ENCODE measurements around the gene KLHL24. TPM values are rescaled to one million over a fixed set of nuclear protein-coding genes. Genes with fewer than 3 reads are reported as not detected.
"Not testable (repeated sequence)": the region's sequence is repeated elsewhere in the genome, so short reads cannot be mapped to it uniquely, and the experiment has no call there.

The KLHL24 gene
- total RNA-seq, 1 donor from 2014 or later = 97.2 TPM

DNA sequence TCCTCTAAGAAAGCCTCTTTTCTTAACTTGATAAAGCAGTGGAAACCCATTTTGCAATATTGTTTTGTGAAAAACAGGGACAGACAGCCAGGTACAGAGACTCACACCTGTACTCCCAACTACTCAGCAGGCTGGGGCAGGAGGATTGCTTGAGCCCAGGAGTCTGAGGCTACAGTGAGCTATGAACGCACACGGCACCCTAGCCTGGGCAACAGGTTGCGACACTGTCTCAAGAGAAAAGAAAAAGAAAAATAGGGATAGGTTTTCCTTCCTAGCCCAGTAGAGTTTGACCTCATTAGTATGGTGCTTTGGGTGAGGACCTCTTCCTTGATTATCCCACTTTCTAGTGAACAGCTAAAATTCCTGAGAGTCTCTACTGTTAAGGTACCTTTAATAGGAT is 44.6 kb downstream of the KLHL24 start:
- Histone ChIP-seq H3K4me2 (no peak overlapping the region), H3K27me3 (no peaks in the 10 kb centered on the region), H3K36me3 (peaks cover 4% of the 10 kb centered on the region), H3F3A (ENCODE audit: low read depth) (no peaks in the 10 kb centered on the region), H3K27ac (no peak overlapping the region), H3K9ac (no peak overlapping the region), H3K9me3 (ENCODE audit: low read depth) (no peaks in the 10 kb centered on the region), H4K20me1 (ENCODE audit: low read depth) (no peaks in the 10 kb centered on the region), H3K79me2 (ENCODE audit: low read depth) (no peaks in the 10 kb centered on the region), H3K4me1 (peaks cover 3% of the 10 kb centered on the region), H3K4me3 (no peak overlapping the region), H2AFZ (replicated peaks) (no peak overlapping the region)
- no peaks in the 10 kb centered on the region for H3K27me3 Mint-ChIP-seq (ENCODE audit: insufficient read depth, low read depth)
- no peak overlapping the region for H3K4me3 Mint-ChIP-seq
- no peaks in the 10 kb centered on the region for H3K4me1 Mint-ChIP-seq
- DNase-seq (ENCODE audit: low spot score) = no peak
- TF ChIP-seq EZH2phosphoT487 (IDR thresholded peaks at IDR 0.05) (no peak), EZH2 (IDR thresholded peaks at IDR 0.05) (no peak)
- TF ChIP-seq, protein P1, sequence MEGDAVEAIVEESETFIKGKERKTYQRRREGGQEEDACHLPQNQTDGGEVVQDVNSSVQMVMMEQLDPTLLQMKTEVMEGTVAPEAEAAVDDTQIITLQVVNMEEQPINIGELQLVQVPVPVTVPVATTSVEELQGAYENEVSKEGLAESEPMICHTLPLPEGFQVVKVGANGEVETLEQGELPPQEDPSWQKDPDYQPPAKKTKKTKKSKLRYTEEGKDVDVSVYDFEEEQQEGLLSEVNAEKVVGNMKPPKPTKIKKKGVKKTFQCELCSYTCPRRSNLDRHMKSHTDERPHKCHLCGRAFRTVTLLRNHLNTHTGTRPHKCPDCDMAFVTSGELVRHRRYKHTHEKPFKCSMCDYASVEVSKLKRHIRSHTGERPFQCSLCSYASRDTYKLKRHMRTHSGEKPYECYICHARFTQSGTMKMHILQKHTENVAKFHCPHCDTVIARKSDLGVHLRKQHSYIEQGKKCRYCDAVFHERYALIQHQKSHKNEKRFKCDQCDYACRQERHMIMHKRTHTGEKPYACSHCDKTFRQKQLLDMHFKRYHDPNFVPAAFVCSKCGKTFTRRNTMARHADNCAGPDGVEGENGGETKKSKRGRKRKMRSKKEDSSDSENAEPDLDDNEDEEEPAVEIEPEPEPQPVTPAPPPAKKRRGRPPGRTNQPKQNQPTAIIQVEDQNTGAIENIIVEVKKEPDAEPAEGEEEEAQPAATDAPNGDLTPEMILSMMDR (IDR thresholded peaks at IDR 0.05) = no peak
- no peaks in the 10 kb centered on the region for H3K9me3 Mint-ChIP-seq
- H3K27ac Mint-ChIP-seq = no peak overlapping the region
- H3K36me3 Mint-ChIP-seq = peaks cover 6% of the 10 kb centered on the region

DNA sequence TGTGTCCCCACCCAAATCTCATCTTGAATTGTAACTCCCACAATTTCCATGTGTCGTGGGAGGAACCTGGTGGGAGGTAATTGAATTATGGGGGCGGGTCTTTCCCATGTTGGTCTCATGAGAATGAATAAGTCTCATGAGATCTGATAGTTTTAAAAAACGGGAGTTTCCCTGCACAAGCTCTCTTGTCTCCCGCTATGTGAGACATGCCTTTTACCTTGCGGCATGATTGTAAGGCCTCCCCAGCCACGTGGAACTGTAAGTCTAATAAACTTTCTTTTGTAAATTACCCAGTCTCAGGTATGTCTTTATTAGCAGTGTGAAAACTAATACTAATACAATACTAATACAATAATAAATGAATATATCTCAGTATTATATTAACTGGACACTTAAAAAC is 52.3 kb downstream of the KLHL24 start:
- no peaks in the 10 kb centered on the region for H3K9me3 Mint-ChIP-seq
- Histone ChIP-seq H3K27me3 (no peaks in the 10 kb centered on the region), H3K9me3 (ENCODE audit: low read depth) (no peaks in the 10 kb centered on the region), H2AFZ (replicated peaks) (no peak overlapping the region), H3F3A (ENCODE audit: low read depth) (no peaks in the 10 kb centered on the region), H3K4me1 (peaks cover 3% of the 10 kb centered on the region), H3K4me2 (no peak overlapping the region), H4K20me1 (ENCODE audit: low read depth) (no peaks in the 10 kb centered on the region), H3K79me2 (ENCODE audit: low read depth) (no peaks in the 10 kb centered on the region), H3K4me3 (no peak overlapping the region), H3K9ac (no peak overlapping the region), H3K27ac (no peak overlapping the region), H3K36me3 (no peaks in the 10 kb centered on the region)
- H3K36me3 Mint-ChIP-seq = no peaks in the 10 kb centered on the region
- H3K27me3 Mint-ChIP-seq (ENCODE audit: insufficient read depth, low read depth) = peaks cover 2% of the 10 kb centered on the region
- H3K4me1 Mint-ChIP-seq = no peaks in the 10 kb centered on the region
- no peak overlapping the region for H3K27ac Mint-ChIP-seq
- no peak overlapping the region for H3K4me3 Mint-ChIP-seq
- TF ChIP-seq EZH2phosphoT487 (IDR thresholded peaks at IDR 0.05) (no peak), EZH2 (IDR thresholded peaks at IDR 0.05) (no peak)
- TF ChIP-seq, protein P1 (IDR thresholded peaks at IDR 0.05) = no peak
- DNase-seq (ENCODE audit: low spot score) = no peak

DNA sequence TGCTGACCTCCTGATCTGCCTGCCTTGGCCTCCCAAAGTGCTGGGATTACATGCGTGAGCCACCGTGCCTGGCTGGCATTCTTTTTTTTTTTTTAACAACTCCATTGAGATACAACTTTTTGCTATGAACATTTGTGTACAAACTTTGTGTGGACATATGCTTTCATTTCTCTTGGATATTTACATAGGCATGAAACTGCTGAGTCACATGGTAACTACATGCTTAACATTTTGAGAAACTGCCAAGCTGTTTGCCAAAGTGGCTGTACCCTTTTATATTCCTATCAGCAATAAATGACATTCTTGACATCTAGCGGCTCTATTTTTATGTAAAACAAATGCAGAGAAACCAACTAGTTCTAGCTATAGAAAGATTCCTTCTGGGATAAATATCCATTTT is 53.5 kb downstream of the KLHL24 start:
- Mint-ChIP-seq H3K4me3 (no peak overlapping the region), H3K9me3 (no peaks in the 10 kb centered on the region), H3K36me3 (no peaks in the 10 kb centered on the region), H3K27ac (no peak overlapping the region), H3K27me3 (ENCODE audit: insufficient read depth, low read depth) (peaks cover 2% of the 10 kb centered on the region), H3K4me1 (no peaks in the 10 kb centered on the region)
- no peaks in the 10 kb centered on the region for H3K27me3 ChIP-seq
- H3K4me2 ChIP-seq = no peak overlapping the region
- H3K4me3 ChIP-seq = no peak overlapping the region
- H3K27ac ChIP-seq = no peak overlapping the region
- no peaks in the 10 kb centered on the region for H3K9me3 ChIP-seq (ENCODE audit: low read depth)
- H3F3A ChIP-seq (ENCODE audit: low read depth) = no peaks in the 10 kb centered on the region
- H3K4me1 ChIP-seq = peaks cover 2% of the 10 kb centered on the region
- no peaks in the 10 kb centered on the region for H3K36me3 ChIP-seq
- DNase-seq (ENCODE audit: low spot score) = no peak
- H3K9ac ChIP-seq = no peak overlapping the region
- no peaks in the 10 kb centered on the region for H4K20me1 ChIP-seq (ENCODE audit: low read depth)
- no peak overlapping the region for H2AFZ ChIP-seq (replicated peaks)
- TF ChIP-seq EZH2phosphoT487 (IDR thresholded peaks at IDR 0.05) (no peak), EZH2 (IDR thresholded peaks at IDR 0.05) (no peak)
- TF ChIP-seq, protein P1 (IDR thresholded peaks at IDR 0.05) = no peak
- H3K79me2 ChIP-seq (ENCODE audit: low read depth) = no peaks in the 10 kb centered on the region

DNA sequence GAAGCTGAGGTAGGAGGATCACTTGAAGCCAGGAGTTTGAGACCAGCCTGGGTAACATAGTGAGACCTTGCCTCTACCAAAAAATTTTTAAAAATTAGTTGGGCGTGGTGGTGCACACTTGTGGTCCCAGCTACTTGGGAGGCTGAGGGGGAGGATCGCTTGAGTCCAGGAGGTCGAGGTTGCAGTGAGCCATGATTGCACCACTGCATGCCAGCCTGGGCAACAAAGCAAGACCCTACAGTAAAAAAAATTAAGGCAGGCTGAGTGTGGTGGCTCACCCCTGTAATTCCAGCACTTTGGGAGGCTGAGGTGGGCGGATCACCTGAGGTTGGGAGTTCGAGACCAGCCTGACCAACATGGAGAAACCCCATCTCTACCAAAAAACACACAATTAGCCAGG is 54.2 kb downstream of the KLHL24 start:
- H3K27ac ChIP-seq; DNase-seq (ENCODE audit: low spot score); H3K27ac Mint-ChIP-seq; H3K4me1 Mint-ChIP-seq; H3K36me3 Mint-ChIP-seq; H3K9me3 ChIP-seq (ENCODE audit: low read depth); H3K9me3 Mint-ChIP-seq; H3K4me3 ChIP-seq; H3K27me3 ChIP-seq; H3K79me2 ChIP-seq (ENCODE audit: low read depth); H4K20me1 ChIP-seq (ENCODE audit: low read depth); H3K4me3 Mint-ChIP-seq; H3K9ac ChIP-seq; H3F3A ChIP-seq (ENCODE audit: low read depth); H3K4me2 ChIP-seq; H2AFZ ChIP-seq (replicated peaks); H3K4me1 ChIP-seq; H3K36me3 ChIP-seq; H3K27me3 Mint-ChIP-seq (ENCODE audit: insufficient read depth, low read depth): not testable (repeated sequence)
